HFFc6 (cell line): ENCODE measurements around the gene PHACTR3. TPM values are rescaled to one million over a fixed set of nuclear protein-coding genes. Genes with fewer than 3 reads are reported as not detected.

Experiments
- DNase-seq: peaks from one replicate; pipeline ENCODE4 v3.0.0-alpha.2; 2018
- H3K27ac Mint-ChIP-seq: 2 replicates; pipeline ENCODE4 v1.8.0; 2020; ENCODE audit warnings: mild to moderate bottlenecking, mixed read lengths
- H3K27me3 Mint-ChIP-seq: 2 replicates; pipeline ENCODE4 v1.8.0; 2021; ENCODE audit warnings: mild to moderate bottlenecking, moderate library complexity, mixed read lengths; ENCODE audit not compliant: insufficient read depth
- H3K36me3 Mint-ChIP-seq: 2 replicates; pipeline ENCODE4 v1.8.0; 2021; ENCODE audit warnings: low read depth, mixed read lengths
- H3K4me1 Mint-ChIP-seq: 2 replicates; pipeline ENCODE4 v1.8.0; 2020; ENCODE audit warnings: low read depth, mixed read lengths
- H3K4me3 Mint-ChIP-seq: 2 replicates; pipeline ENCODE4 v1.8.0; 2020; ENCODE audit warnings: mild to moderate bottlenecking, moderate library complexity, mixed read lengths
- H3K9me3 Mint-ChIP-seq: 2 replicates; pipeline ENCODE4 v1.8.0; 2020; ENCODE audit warnings: mild to moderate bottlenecking, mixed read lengths
- total RNA-seq, 6 experiments: library from RNA; stranded (reverse); fragmentation: NEBNext Ultra II Directional; extraction: Animal tissue kit (Norgen Biotek cat#: 25700); gene quantifications; 2 replicates in 1 of 6; 3 replicates in 5 of 6; pipeline ENCODE4 v1.2.3, GENCODE V29; 2021
- TF ChIP-seq, protein P1 (sequence below): fragments of 200-600 bp; sonication (generic); IDR thresholded peaks from 2 replicates; pipeline ENCODE4 v1.5.0; 2021; ENCODE audit warnings: antibody characterized with exemption, mild to moderate bottlenecking

Gene PHACTR3
- total RNA-seq, 6 experiments from 2014 or later, result not detected

DNA sequence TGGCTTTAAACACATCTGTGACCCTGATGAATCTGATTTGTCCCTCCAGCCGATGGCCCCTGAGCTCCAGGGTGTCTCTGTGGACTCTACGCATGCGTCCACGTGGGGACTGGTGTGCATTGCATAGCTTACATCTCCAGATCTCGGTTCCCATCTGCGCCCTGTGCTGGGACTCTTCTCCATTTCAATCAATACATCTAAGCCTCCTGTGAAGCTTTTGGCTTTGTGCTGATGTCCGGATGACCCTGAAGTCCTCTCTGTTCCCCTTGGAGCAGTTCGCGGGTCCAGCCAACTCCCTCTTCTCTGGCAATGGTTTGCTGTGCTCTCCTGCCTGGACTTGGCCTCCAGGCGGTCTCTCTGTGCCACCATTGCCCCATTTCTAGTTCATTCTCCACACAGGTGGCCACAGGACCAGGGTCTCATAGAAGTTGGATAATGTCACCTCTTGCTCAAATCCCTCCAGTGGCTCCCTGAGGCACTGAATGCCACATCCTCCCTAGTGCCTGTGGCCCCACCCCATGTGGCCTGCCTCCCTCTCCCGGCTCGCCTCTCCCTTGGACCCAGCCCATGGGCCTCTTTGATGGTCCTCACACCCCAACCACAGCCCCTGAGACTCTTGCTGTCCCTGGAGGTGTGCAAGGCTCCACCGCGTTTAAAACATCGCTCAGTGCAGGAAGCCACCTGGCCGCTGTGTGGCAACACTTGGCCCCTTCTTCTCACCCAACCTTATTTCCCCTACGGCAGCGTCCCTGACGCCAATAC is 173.7 kb downstream of the PHACTR3 start:
- Mint-ChIP-seq H3K9me3 (peaks cover 59% of the 10 kb centered on the region), H3K36me3 (peaks cover 9% of the 10 kb centered on the region), H3K4me3 (no peak overlapping the region)

DNA sequence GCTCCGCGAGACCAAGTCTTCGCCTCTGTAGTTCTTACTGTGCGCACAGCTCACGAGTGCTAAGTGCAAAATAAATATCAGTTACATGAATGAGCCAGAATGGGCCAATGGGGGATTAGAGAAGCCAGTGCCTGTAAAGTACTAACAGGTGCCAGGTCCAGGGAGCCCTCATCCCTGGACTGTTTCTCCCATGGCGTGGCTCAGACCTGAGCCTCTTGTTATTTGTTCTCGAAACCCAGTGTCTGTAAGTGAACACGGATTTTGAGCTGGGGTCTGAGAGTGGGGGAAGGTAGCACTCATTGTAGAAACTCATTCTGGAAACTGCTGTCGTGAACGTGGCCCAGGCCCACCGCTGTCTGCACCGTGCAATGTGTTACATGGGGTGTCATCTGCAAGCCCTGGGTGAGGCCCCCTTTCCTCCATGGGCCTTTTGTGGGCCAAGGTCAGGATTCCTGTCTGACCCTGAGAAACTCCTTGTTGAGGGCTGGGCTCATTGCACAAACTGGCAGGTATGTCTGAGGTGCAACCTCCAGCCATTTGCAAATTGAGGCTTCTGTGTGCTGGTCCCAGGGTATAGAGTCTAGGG is 174.4 kb downstream of the PHACTR3 start:
- no peaks in the 10 kb centered on the region; the same call in none of the 2 replicates for H3K27me3 Mint-ChIP-seq
- H3K9me3 Mint-ChIP-seq, result peaks cover 54% of the 10 kb centered on the region
- no peak for DNase-seq
- H3K36me3 Mint-ChIP-seq, result peaks cover 9% of the 10 kb centered on the region
- TF ChIP-seq, protein P1, sequence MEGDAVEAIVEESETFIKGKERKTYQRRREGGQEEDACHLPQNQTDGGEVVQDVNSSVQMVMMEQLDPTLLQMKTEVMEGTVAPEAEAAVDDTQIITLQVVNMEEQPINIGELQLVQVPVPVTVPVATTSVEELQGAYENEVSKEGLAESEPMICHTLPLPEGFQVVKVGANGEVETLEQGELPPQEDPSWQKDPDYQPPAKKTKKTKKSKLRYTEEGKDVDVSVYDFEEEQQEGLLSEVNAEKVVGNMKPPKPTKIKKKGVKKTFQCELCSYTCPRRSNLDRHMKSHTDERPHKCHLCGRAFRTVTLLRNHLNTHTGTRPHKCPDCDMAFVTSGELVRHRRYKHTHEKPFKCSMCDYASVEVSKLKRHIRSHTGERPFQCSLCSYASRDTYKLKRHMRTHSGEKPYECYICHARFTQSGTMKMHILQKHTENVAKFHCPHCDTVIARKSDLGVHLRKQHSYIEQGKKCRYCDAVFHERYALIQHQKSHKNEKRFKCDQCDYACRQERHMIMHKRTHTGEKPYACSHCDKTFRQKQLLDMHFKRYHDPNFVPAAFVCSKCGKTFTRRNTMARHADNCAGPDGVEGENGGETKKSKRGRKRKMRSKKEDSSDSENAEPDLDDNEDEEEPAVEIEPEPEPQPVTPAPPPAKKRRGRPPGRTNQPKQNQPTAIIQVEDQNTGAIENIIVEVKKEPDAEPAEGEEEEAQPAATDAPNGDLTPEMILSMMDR, result no peak
- no peak overlapping the region for H3K27ac Mint-ChIP-seq
- no peak overlapping the region for H3K4me3 Mint-ChIP-seq
- H3K4me1 Mint-ChIP-seq, result no peaks in the 10 kb centered on the region

More for the DNA sequence above, 173.7 kb downstream of the PHACTR3 start:
- Mint-ChIP-seq H3K27ac (no peak overlapping the region), H3K4me1 (no peaks in the 10 kb centered on the region), H3K27me3 (peaks cover 1% of the 10 kb centered on the region)
- TF ChIP-seq, protein P1, result no peak
- no peak for DNase-seq

DNA sequence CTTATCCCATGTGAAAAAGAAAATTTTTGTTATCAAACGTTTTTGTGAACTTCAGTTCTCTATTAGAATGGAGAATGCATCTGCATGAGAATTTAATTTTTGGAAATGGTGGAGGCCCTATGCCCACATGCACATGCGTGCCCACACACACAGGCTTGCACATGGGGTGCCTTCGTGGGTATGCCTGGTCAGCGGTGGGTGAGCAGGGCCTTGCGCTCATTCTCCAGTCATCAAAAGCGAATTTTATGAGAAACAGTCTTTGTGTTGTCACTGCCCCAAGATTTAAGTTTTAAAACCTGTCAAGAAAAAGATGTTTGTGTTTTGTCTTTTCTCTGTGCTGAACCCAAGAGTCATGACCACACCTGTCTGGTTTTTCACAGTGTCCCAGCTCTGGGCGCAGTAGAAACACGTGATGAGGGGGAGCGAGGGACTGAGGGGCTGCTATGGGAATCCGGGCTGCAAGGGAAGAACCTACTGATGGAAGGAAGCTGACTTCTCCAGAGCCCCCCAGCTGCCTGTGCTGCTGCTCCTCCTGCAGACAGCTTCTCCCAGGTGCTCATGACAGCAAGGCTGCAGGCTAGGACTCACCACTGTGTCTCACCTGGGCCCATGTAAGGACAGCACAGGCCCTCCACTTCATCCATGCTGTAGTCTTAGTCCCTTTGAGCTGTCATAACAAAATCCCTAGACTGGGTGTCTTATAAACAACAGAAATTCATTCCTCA is 175.5 kb downstream of the PHACTR3 start:
- Mint-ChIP-seq H3K4me1 (no peaks in the 10 kb centered on the region), H3K36me3 (peaks cover 5% of the 10 kb centered on the region), H3K27ac (no peak overlapping the region), H3K4me3 (no peak overlapping the region), H3K27me3 (no peaks in the 10 kb centered on the region; the same call in 1 of the 2 replicates), H3K9me3 (peaks cover 42% of the 10 kb centered on the region)
- TF ChIP-seq, protein P1, result no peak
- DNase-seq, result no peak

DNA sequence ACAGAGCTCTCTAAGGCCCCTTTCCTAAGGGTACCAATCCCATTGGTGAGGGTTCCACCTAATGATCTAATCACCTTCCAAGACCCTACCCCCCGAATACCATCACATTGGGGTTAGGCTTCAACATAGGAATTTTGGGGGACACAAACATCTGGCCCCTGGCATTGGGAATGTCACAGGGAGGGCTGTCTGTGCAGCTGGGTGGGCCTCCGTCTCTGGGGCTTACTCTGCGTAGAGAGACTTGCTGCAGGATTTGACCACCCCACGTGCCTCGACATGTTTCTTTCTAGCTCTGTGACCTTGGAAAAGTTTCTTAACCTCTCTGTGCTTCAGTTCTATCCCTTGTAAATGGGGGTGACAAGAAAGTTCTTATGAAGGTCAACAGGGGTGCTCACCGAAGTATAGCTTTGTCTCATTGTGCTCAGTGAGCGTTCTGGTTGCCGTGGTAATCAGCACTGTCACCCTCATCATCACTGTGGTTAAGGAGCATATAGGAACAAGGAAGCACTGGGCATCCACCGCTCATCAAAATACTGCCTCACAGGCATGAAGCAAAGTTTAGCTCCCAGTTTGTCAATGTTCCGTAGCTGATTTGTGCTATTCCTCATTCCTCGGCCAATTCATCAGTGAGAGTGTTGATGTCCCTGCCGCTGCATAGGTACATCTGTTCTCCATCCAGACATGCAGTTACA is 176.3 kb downstream of the PHACTR3 start:
- Mint-ChIP-seq H3K4me1 (no peaks in the 10 kb centered on the region), H3K36me3 (peaks cover 4% of the 10 kb centered on the region; the same call in 1 of the 2 replicates), H3K4me3 (no peak overlapping the region), H3K27ac (no peak overlapping the region), H3K9me3 (peaks cover 43% of the 10 kb centered on the region), H3K27me3 (no peaks in the 10 kb centered on the region; the same call in 1 of the 2 replicates)
- TF ChIP-seq, protein P1, result no peak
- DNase-seq, result no peak

DNA sequence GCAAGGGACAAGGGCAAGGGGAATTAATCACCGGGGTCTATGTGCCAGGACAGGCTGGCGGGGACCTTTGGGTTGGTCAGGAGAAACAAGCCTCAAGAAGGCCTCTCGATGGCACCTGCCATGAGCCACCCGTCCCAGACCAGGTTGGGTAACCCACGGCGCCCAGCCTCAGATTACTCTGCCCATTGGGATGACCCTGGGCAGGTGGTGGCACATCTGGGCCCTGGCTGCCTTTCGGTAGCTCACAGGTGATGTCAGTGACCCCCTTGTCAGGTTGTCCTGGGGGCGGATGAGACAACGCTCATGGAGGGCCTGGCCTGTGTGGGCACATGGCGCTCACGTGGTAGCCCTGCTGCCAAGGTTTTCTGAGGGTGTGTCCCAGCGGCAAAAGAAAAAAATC is 176.9 kb downstream of the PHACTR3 start:
- TF ChIP-seq, protein P1, result no peak
- Mint-ChIP-seq H3K4me3 (no peak overlapping the region), H3K4me1 (no peaks in the 10 kb centered on the region), H3K27ac (no peak overlapping the region), H3K36me3 (peaks cover 4% of the 10 kb centered on the region; the same call in 1 of the 2 replicates), H3K9me3 (peaks cover 47% of the 10 kb centered on the region), H3K27me3 (no peaks in the 10 kb centered on the region; the same call in 1 of the 2 replicates)
- no peak for DNase-seq
